GM12872 (cell line): ENCODE data around the gene TMEM214.

Source experiments
- CTCF ChIP-seq: IDR thresholded peaks from 3 replicates; pipeline ENCODE4 v1.5.1; 2011; ENCODE audit warnings: low read depth, mild to moderate bottlenecking, low read length, moderate library complexity; ENCODE audit not compliant: insufficient read depth

TMEM214 gene

GRCh38 chr2:26991717-26992116, 41.0 kb upstream of the TMEM214 start:
- no peak for TF ChIP-seq CTCF

GRCh38 chr2:26993768-26994167, 39.0 kb upstream of the TMEM214 start:
- no peak for TF ChIP-seq CTCF

- TF ChIP-seq CTCF = no peak
Observed at GRCh38 chr2:26994983-26995382, 37.8 kb upstream of the TMEM214 start.

GRCh38 chr2:26997394-26997793, 35.4 kb upstream of the TMEM214 start:
- no peak for TF ChIP-seq CTCF

GRCh38 chr2:26998323-26998722, 34.4 kb upstream of the TMEM214 start:
- no peak for TF ChIP-seq CTCF

DNA sequence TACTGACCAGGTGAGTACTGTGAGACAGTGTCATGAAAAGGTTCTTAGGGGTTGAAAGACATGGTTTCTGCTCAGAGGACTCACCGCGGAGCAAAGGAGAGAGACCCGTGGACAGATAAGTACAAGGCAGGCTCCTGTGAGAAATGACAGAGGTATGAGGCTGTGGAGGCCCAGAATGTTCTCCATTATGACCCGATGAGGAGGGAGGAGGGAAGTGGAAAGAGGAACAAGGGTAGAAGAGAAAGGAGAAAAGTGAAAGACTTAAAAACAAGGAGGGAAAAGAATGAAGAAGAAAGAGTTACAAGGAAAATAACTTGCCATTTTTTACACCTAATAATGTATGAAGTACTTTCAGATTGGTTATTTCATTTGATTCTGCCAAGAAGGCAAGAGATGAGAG, 32.5 kb upstream of the TMEM214 start:
- no peak for TF ChIP-seq CTCF

DNA sequence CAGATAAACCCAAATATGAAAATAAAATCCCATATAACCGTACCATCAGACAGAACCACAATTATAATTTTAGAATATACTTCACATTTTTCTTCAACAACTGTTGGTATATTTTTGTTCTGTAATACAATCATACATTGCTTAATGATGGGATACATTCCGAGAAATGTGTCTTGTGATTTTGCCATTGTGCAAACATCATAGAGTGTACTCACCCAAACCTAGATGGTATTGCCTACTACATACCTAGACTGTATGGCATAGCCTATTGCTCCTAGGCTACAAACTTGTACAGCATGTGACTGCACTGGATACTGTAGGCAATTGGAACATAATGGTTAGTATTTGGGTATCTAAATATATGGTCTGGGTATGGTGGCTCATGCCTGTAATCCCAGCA, 31.8 kb upstream of the TMEM214 start:
- TF ChIP-seq CTCF = no peak

DNA sequence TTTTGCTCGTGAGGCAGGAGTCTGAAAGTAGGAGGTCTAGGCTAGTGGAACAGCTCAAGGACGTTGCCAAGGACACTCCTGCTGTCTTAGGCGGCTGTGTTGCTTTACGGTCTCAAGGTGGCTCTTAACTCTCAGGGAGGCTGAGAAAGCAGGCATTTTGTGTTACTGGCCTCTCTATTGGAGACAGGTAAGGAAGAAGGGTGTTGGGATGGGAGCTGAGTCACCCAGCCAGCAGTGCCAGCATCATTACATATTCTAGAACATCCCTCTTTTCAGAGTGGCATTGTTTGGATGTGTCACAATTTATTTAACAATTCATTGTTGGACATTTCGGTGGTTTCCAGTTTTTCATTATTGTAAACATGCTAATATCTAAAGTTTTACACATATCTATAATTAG, 30.8 kb upstream of the TMEM214 start:
- no peak for TF ChIP-seq CTCF
